ENCODE results near the gene CSDE1.

DNA sequence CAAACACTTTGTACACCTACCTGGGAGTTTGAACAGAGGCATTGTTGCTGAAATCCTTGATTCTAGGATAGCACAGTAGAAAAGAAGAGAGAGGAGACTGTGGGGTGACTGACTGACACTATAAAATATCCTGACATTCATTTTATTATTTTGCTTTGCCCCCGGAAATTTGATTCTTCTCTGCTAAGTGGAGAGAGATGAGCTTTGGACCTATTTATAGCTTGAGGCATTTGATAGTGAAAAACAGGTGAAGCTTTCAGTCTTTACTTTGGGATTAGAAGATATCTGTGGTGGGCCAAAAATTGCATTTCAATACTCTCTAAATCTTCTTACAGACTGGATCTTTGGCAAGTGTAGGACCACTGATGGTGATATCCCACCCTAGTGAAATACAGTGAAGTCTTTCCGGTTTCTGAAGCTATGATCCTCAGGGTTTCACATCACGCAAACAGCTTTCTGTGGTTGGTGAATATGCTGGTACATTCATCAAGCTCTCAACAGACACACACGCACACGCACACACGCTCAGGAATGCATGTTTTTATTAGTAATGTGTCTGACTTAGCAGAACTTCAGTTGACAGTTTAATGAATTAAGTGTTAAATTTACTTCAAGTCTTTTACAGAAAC lies 62.2 kb downstream of the CSDE1 start, which contains the start of gene AMPD1:
- TF ChIP-seq, protein P1, sequence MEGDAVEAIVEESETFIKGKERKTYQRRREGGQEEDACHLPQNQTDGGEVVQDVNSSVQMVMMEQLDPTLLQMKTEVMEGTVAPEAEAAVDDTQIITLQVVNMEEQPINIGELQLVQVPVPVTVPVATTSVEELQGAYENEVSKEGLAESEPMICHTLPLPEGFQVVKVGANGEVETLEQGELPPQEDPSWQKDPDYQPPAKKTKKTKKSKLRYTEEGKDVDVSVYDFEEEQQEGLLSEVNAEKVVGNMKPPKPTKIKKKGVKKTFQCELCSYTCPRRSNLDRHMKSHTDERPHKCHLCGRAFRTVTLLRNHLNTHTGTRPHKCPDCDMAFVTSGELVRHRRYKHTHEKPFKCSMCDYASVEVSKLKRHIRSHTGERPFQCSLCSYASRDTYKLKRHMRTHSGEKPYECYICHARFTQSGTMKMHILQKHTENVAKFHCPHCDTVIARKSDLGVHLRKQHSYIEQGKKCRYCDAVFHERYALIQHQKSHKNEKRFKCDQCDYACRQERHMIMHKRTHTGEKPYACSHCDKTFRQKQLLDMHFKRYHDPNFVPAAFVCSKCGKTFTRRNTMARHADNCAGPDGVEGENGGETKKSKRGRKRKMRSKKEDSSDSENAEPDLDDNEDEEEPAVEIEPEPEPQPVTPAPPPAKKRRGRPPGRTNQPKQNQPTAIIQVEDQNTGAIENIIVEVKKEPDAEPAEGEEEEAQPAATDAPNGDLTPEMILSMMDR (conservative IDR thresholded peaks at IDR 0.05; ENCODE audit: low read length), result no peak
- no peak for TF ChIP-seq EZH2phosphoT487 (IDR thresholded peaks at IDR 0.05; ENCODE audit: borderline replicate concordance)
